ENCODE results near the gene WHAMM. TPM values are rescaled to one million over a fixed set of nuclear protein-coding genes. Genes with fewer than 3 reads are reported as not detected.
"Not testable (repeated sequence)": the region's sequence is repeated elsewhere in the genome, so short reads cannot be mapped to it uniquely, and the experiment has no call there.

WHAMM gene
- total and polyA plus RNA-seq, 12 donors, result 3.7 to 10.0 (median 6.9) TPM

DNA sequence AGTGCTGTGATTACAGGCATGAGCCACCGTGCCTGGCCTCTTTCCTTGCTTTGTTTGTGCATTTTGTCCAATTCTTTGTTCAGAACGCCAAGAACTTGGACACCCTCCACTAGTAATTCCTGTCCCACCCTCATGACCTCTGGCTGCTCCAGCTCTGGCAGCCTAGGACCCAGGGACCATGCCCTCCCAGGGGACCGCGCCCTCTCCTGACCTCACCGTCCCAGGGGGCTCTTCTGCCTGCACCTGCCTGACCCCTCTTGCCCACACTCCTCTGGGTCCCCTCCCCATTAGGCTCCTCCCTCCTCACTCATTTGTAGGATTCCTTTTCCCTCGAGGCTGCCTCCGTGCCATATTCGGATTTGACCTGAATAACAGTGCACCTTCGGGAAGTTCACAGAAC is 44.7 kb upstream of the WHAMM start:
- WGBS, 4 donors, result 79 to 90% (median 89%) methylated on average over 9 of the region's 9 CpGs

DNA sequence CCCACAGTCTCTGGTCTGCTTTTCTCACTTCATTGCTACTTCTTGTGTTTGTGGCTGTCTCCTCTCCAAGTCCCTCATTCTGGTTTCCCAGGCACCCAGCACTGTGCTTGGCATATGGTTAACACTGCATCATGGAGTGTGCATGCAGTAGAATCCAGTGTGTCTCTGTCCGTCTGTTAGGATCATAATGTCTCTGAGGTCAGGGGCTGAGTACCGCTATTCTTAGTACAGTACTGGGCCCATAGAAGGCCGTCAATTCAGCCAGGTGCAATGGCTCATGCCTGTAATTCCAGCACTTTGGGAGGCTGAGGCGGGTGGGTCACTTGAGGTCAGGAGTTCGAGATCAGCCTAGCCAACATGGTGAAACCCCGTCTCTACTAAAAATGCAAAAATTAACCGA is 43.2 kb upstream of the WHAMM start:
- H3K4me1 ChIP-seq (replicated peaks in 1 of 2); H3K4me3 ChIP-seq; H3K9me3 ChIP-seq (replicated peaks in 1 of 3); H3K36me3 ChIP-seq (replicated peaks in 1 of 2); DNase-seq; H3K27me3 ChIP-seq; H3K27ac ChIP-seq; intact Hi-C loops (cut with DNase I): not testable (repeated sequence)
- 90 to 96% (median 91%) methylated on average over 7 of the region's 7 CpGs for WGBS, 4 donors

More for the DNA sequence above, 44.7 kb upstream of the WHAMM start:
- Histone ChIP-seq H3K36me3 (replicated peaks in 1 of 2) (no peaks in the 10 kb centered on the region), H3K4me3 (no peak overlapping the region), H3K27me3 (no peaks in the 10 kb centered on the region), H3K9me3 (replicated peaks in 1 of 3) (no peaks in the 10 kb centered on the region), H3K27ac (no peak overlapping the region), H3K4me1 (replicated peaks in 1 of 2) (no peaks in the 10 kb centered on the region)
- DNase-seq, result no peak
- no peak for TF ChIP-seq POLR2A (IDR thresholded peaks at IDR 0.05)
- TF ChIP-seq, protein P1, sequence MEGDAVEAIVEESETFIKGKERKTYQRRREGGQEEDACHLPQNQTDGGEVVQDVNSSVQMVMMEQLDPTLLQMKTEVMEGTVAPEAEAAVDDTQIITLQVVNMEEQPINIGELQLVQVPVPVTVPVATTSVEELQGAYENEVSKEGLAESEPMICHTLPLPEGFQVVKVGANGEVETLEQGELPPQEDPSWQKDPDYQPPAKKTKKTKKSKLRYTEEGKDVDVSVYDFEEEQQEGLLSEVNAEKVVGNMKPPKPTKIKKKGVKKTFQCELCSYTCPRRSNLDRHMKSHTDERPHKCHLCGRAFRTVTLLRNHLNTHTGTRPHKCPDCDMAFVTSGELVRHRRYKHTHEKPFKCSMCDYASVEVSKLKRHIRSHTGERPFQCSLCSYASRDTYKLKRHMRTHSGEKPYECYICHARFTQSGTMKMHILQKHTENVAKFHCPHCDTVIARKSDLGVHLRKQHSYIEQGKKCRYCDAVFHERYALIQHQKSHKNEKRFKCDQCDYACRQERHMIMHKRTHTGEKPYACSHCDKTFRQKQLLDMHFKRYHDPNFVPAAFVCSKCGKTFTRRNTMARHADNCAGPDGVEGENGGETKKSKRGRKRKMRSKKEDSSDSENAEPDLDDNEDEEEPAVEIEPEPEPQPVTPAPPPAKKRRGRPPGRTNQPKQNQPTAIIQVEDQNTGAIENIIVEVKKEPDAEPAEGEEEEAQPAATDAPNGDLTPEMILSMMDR (IDR thresholded peaks at IDR 0.05), result no peak
- intact Hi-C loops (cut with DNase I), result no loop called here

DNA sequence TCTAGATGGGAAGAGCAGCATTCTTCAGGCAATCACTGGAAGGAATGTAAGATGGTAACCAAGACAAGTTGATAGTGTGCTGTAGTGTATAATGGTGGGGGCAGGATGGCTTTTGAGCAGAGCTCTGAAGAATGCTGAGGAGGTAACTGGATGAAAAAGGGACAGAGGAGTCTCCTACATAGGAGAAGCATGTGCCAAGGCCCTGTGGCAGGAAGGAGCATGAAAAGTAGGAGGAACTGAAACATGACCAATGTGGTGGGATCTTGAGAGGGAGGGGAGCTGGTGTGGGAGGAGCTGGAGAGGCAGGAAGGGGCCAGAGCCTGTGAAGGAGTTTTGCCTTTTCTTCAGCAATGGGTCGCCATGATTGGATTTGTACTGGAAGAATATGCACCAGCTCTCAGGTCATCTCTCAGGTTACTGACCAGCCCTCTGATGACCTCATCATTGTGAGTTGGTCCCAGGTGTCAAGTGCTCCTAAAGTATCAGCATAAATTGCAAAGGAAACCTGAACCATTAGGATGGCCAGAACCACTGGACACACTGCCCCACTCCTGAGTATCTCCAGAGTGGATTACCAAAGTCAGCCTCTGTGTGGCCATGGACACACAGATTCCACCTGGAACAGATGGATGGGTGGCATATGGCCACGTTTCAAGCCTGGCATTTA is 42.1 kb upstream of the WHAMM start:
- Histone ChIP-seq H3K36me3 (replicated peaks in 1 of 2) (no peaks in the 10 kb centered on the region), H3K4me1 (replicated peaks in 1 of 2) (no peaks in the 10 kb centered on the region), H3K4me3 (no peak overlapping the region), H3K27ac (no peak overlapping the region), H3K9me3 (replicated peaks in 1 of 3) (no peaks in the 10 kb centered on the region), H3K27me3 (no peaks in the 10 kb centered on the region)
- WGBS, 4 donors, result 79 to 100% (median 84%) methylated on average over 2 of the region's 2 CpGs
- no peak for TF ChIP-seq POLR2A (IDR thresholded peaks at IDR 0.05)
- TF ChIP-seq, protein P1 (IDR thresholded peaks at IDR 0.05), result no peak
- DNase-seq, result no peak
- intact Hi-C loops (cut with DNase I), result no loop called here

DNA sequence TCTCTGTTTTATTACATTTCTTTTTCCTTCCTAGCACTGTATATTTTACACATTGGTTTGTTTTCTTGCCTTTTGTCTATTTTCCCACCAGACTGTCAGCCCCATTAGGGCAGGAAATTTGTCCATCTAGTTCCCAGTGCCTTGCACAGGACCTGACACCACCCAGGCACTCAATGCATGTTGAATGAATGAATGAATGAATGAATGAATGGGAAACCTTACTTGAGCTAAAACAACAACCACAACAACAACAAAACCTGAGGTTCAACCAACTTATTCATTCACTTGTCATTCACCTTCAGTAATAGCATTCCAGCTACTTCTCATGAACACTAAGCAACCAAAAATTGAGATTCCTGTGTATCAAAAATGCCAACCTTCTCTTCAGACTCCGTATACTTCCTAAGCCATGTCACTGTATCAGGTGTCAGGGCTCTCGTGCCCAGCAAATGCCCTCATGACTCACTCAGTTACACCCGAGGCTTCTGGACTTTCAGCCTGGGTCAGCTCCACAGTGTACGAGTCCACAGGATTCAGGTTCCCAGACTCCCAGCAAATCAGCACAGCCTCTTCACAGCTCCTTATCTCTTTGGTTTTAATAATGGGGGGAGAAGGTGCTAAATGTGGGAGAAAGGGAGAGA is 40.9 kb upstream of the WHAMM start:
- peak in 2 of 7 donors; percentile 19 to 43 for DNase-seq
- WGBS, 4 donors, result 53 to 57% (median 55%) methylated on average over 4 of the region's 4 CpGs
- Histone ChIP-seq H3K9me3 (replicated peaks in 1 of 3) (no peaks in the 10 kb centered on the region), H3K4me1 (replicated peaks in 1 of 2) (no peaks in the 10 kb centered on the region), H3K27me3 (no peaks in the 10 kb centered on the region), H3K27ac (no peak overlapping the region), H3K4me3 (no peak overlapping the region), H3K36me3 (replicated peaks in 1 of 2) (no peaks in the 10 kb centered on the region)
- TF ChIP-seq, protein P1 (IDR thresholded peaks at IDR 0.05), result no peak
- no peak for TF ChIP-seq POLR2A (IDR thresholded peaks at IDR 0.05)
- intact Hi-C loops (cut with DNase I), result no loop called here

All from adrenal gland (tissue), 12 donors.